ENCODE data around the gene PDE11A.

DNA sequence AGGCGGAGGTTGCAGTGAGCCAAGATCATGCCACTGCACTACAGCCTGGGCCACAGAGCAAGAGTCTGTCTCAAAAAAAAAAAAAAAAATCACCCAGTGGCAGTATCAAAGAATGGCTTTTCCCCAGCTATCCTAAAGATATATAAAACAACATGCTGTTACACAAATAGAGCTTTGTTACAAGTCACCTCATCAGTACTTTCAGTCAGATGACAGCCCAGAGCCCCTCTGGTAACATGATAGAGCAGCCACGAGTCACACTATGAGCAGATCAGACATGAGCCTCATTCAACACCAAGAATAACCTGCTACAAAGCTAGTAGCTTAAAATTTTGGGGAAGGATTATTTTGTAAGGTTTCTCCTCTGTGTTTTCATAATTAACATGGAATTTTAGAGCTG, 25.2 kb downstream of the PDE11A start:
- no peak for TF ChIP-seq POLR2A (IDR thresholded peaks at IDR 0.05)
- TF ChIP-seq, protein P1, sequence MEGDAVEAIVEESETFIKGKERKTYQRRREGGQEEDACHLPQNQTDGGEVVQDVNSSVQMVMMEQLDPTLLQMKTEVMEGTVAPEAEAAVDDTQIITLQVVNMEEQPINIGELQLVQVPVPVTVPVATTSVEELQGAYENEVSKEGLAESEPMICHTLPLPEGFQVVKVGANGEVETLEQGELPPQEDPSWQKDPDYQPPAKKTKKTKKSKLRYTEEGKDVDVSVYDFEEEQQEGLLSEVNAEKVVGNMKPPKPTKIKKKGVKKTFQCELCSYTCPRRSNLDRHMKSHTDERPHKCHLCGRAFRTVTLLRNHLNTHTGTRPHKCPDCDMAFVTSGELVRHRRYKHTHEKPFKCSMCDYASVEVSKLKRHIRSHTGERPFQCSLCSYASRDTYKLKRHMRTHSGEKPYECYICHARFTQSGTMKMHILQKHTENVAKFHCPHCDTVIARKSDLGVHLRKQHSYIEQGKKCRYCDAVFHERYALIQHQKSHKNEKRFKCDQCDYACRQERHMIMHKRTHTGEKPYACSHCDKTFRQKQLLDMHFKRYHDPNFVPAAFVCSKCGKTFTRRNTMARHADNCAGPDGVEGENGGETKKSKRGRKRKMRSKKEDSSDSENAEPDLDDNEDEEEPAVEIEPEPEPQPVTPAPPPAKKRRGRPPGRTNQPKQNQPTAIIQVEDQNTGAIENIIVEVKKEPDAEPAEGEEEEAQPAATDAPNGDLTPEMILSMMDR (IDR thresholded peaks at IDR 0.05) = no peak

Measured in esophagus squamous epithelium (tissue), 4 donors.